Tibial nerve (tissue), 3 donors: ENCODE results near the gene CCDC184.

Source experiments
- EP300 ChIP-seq, 2 donors: sonication (generic); formaldehyde crosslinking; IDR thresholded peaks; one replicate each; pipeline ENCODE4 v1.6.1; 2017; ENCODE audit warnings: antibody characterized with exemption in 2 of 2, mild to moderate bottlenecking in 1 of 2
- POLR2A ChIP-seq, 2 donors: fragments of 450-650 bp; IDR thresholded peaks; one replicate each; pipeline ENCODE4 v1.6.1; 2017; ENCODE audit warnings: antibody characterized with exemption in 2 of 2, mild to moderate bottlenecking in 2 of 2, moderate library complexity in 2 of 2

GRCh38 chr12:48183091-48183875 lies at the start of gene CCDC184:
- peak in 1 of 2 donors; percentile 72 for TF ChIP-seq EP300 (IDR thresholded peaks at IDR 0.05)
- TF ChIP-seq POLR2A (IDR thresholded peaks at IDR 0.05): peak in 1 of 2 donors; percentile 48
